Measurements from ENCODE around the gene GALT. TPM values are rescaled to one million over a fixed set of nuclear protein-coding genes. Genes with fewer than 3 reads are reported as not detected.

The GALT gene

Small RNA genes lying within 50 kb of the gene (small RNA-seq; reads per million reads assigned to genes)
- not detected for gene CCL27 (ENCODE audit: low read depth)

Measured in mesenchymal stem cell (in vitro differentiated cells and primary cell).